ENCODE results near the gene FA2H. TPM values are rescaled to one million over a fixed set of nuclear protein-coding genes. Genes with fewer than 3 reads are reported as not detected.
"Not testable (repeated sequence)": the region's sequence is repeated elsewhere in the genome, so short reads cannot be mapped to it uniquely, and the experiment has no call there.

Gene FA2H
- total RNA-seq, 3 donors from 2014 or later, result 0.33 to 1.8 TPM; not detected in 1

GRCh38 chr16:74793571-74793970 lies 19.0 kb upstream of the FA2H start:
- no peaks in the 10 kb centered on the region for H3K9me3 ChIP-seq
- no peaks in the 10 kb centered on the region for H3K27me3 ChIP-seq
- no peak for DNase-seq (ENCODE audit: low spot score in 2 of 2)
- no peaks in the 10 kb centered on the region for H3K36me3 ChIP-seq
- no peaks in the 10 kb centered on the region for H3K4me1 ChIP-seq
- H3K4me3 ChIP-seq, result no peak overlapping the region
- TF ChIP-seq CTCF (IDR thresholded peaks at IDR 0.05), result no peak
- TF ChIP-seq POLR2A (IDR thresholded peaks at IDR 0.05), result no peak
- TF ChIP-seq POLR2AphosphoS5 (IDR thresholded peaks at IDR 0.05), result no peak
- intact Hi-C loops (cut with DNase I; ENCODE audit: low total_unique reads), result no loop called here
- H3K27ac ChIP-seq, result no peak overlapping the region

- H3K36me3 ChIP-seq, result no peaks in the 10 kb centered on the region
- intact Hi-C loops (cut with DNase I; ENCODE audit: low total_unique reads), result no loop called here
- no peak overlapping the region for H3K4me3 ChIP-seq
- H3K27me3 ChIP-seq, result no peaks in the 10 kb centered on the region
- H3K27ac ChIP-seq, result no peak overlapping the region
- no peak for DNase-seq (ENCODE audit: low spot score in 2 of 2)
- TF ChIP-seq POLR2A (IDR thresholded peaks at IDR 0.05), result no peak
- TF ChIP-seq CTCF (IDR thresholded peaks at IDR 0.05), result no peak
- no peak for TF ChIP-seq POLR2AphosphoS5 (IDR thresholded peaks at IDR 0.05)
- no peaks in the 10 kb centered on the region for H3K9me3 ChIP-seq
- no peaks in the 10 kb centered on the region for H3K4me1 ChIP-seq
Measured at GRCh38 chr16:74792225-74792624, 17.6 kb upstream of the FA2H start.

GRCh38 chr16:74791749-74792148 lies 17.1 kb upstream of the FA2H start:
- DNase-seq (ENCODE audit: low spot score in 2 of 2); H3K27me3 ChIP-seq; H3K36me3 ChIP-seq; H3K27ac ChIP-seq; H3K4me3 ChIP-seq; H3K4me1 ChIP-seq; H3K9me3 ChIP-seq; intact Hi-C loops (cut with DNase I; ENCODE audit: low total_unique reads): not testable (repeated sequence)

GRCh38 chr16:74788108-74788507 lies 13.5 kb upstream of the FA2H start:
- no peak overlapping the region for H3K4me3 ChIP-seq
- no peak for DNase-seq (ENCODE audit: low spot score in 2 of 2)
- no peaks in the 10 kb centered on the region for H3K4me1 ChIP-seq
- intact Hi-C loops (cut with DNase I; ENCODE audit: low total_unique reads), result no loop called here
- TF ChIP-seq POLR2AphosphoS5 (IDR thresholded peaks at IDR 0.05), result no peak
- TF ChIP-seq POLR2A (IDR thresholded peaks at IDR 0.05), result no peak
- no peak for TF ChIP-seq CTCF (IDR thresholded peaks at IDR 0.05)
- H3K27ac ChIP-seq, result no peak overlapping the region
- H3K9me3 ChIP-seq, result no peaks in the 10 kb centered on the region
- H3K27me3 ChIP-seq, result no peaks in the 10 kb centered on the region
- no peaks in the 10 kb centered on the region for H3K36me3 ChIP-seq

- Histone ChIP-seq H3K9me3 (no peaks in the 10 kb centered on the region), H3K4me1 (no peaks in the 10 kb centered on the region), H3K27ac (no peak overlapping the region), H3K27me3 (no peaks in the 10 kb centered on the region), H3K36me3 (no peaks in the 10 kb centered on the region), H3K4me3 (no peak overlapping the region)
- intact Hi-C loops (cut with DNase I; ENCODE audit: low total_unique reads), result no loop called here
- no peak for DNase-seq (ENCODE audit: low spot score in 2 of 2)
- TF ChIP-seq POLR2AphosphoS5 (IDR thresholded peaks at IDR 0.05), result no peak
- no peak for TF ChIP-seq POLR2A (IDR thresholded peaks at IDR 0.05)
- TF ChIP-seq CTCF (IDR thresholded peaks at IDR 0.05), result no peak
Measured at GRCh38 chr16:74785031-74785430, 10.4 kb upstream of the FA2H start.

- TF ChIP-seq CTCF (IDR thresholded peaks at IDR 0.05) (no peak), POLR2A (IDR thresholded peaks at IDR 0.05) (no peak), POLR2AphosphoS5 (IDR thresholded peaks at IDR 0.05) (no peak)
- no peak overlapping the region for H3K4me3 ChIP-seq
- H3K36me3 ChIP-seq, result no peaks in the 10 kb centered on the region
- intact Hi-C loops (cut with DNase I; ENCODE audit: low total_unique reads), result no loop called here
- H3K27ac ChIP-seq, result no peak overlapping the region
- no peaks in the 10 kb centered on the region for H3K9me3 ChIP-seq
- DNase-seq (ENCODE audit: low spot score in 2 of 2), result no peak
- no peaks in the 10 kb centered on the region for H3K4me1 ChIP-seq
- no peaks in the 10 kb centered on the region for H3K27me3 ChIP-seq
Measured at GRCh38 chr16:74778646-74779045, 4.0 kb upstream of the FA2H start.
